GM12865 (cell line): ENCODE results near the gene C9orf57.

ENCODE experiments used
- DNase-seq: peaks from one replicate; pipeline ENCODE4 v3.0.0; 2010; ENCODE audit warnings: low read depth
- H3K4me3 ChIP-seq: 2 replicates; pipeline ENCODE4 v1.5.1; 2011; ENCODE audit warnings: mild to moderate bottlenecking, low read depth, low read length, control low read depth
- TF ChIP-seq, protein P1 (sequence below): IDR thresholded peaks from 2 replicates; pipeline ENCODE4 v1.5.1; 2011; ENCODE audit warnings: low read length, control low read depth, low read depth, inconsistent platforms; ENCODE audit not compliant: insufficient read depth; ENCODE audit errors: missing control alignments

Gene C9orf57

DNA sequence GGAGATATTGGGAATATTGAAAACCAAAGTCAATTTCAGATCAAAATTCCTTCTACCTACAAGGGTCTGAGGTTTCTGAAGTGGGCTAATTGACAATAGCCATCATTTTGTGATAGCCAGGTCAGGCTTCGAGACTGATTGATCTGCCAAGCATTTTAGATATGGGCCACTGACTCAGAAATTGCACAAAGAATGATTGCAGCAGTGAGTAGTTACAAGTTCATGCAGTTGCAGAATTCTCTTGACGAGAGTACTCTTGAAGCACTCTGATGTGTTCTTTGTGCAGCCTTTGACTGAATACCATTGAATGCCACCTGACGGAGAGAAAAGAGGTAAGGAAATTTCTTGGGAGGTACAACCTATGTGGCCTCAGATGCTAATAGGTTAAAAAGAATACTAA, 8.3 kb downstream of the C9orf57 start:
- TF ChIP-seq, protein P1, sequence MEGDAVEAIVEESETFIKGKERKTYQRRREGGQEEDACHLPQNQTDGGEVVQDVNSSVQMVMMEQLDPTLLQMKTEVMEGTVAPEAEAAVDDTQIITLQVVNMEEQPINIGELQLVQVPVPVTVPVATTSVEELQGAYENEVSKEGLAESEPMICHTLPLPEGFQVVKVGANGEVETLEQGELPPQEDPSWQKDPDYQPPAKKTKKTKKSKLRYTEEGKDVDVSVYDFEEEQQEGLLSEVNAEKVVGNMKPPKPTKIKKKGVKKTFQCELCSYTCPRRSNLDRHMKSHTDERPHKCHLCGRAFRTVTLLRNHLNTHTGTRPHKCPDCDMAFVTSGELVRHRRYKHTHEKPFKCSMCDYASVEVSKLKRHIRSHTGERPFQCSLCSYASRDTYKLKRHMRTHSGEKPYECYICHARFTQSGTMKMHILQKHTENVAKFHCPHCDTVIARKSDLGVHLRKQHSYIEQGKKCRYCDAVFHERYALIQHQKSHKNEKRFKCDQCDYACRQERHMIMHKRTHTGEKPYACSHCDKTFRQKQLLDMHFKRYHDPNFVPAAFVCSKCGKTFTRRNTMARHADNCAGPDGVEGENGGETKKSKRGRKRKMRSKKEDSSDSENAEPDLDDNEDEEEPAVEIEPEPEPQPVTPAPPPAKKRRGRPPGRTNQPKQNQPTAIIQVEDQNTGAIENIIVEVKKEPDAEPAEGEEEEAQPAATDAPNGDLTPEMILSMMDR: no peak
- DNase-seq: no peak
- no peak overlapping the region for H3K4me3 ChIP-seq

DNA sequence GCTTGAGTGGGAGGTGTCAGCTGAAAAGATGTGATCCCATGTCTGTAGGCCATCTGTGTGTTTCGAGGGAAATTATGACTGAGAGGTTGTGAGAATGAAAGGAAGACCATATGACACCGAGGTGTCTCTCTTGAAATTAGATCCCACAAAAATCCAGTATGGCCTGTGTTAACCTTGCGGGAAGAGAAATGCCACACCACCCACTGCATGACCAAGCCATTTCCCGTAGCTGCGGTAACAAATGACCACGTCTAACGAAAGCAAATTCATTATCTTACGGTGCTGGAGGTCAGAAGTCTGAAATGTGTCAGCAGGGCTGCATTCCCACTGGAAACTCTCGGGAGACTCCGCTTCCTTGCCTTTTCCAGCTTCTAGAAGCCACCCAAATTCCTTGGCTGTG, 11.6 kb downstream of the C9orf57 start:
- TF ChIP-seq, protein P1: no peak
- no peak for DNase-seq

GRCh38 chr9:72046630-72047456, 13.6 kb downstream of the C9orf57 start:
- H3K4me3 ChIP-seq: no peak overlapping the region
- DNase-seq: no peak
- TF ChIP-seq, protein P1: no peak

More for the DNA sequence above, 11.6 kb downstream of the C9orf57 start:
- no peak overlapping the region for H3K4me3 ChIP-seq

- TF ChIP-seq, protein P1: no peak
- no peak overlapping the region for H3K4me3 ChIP-seq
- DNase-seq: no peak
Measured at GRCh38 chr9:72044095-72044494, 16.3 kb downstream of the C9orf57 start.

DNA sequence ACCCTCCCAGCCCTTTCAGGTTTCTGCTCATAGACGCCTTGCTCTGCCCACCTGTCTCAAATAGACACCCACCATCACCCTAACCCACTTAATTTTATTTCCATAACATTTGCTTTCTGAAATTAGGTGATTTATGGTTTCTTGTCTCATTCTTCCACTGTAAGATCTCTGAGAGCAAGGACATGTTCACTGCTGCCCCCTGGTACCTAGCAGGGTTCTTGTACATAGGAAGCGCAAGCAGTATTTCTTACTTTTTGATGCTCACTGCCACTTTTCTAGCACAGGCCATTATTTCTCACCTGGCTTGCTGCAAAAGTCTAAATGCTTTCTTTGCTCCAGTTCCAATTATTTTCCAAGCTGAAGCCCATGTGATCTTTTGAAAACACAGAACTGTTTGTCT, 16.8 kb downstream of the C9orf57 start:
- no peak for DNase-seq
- TF ChIP-seq, protein P1: no peak
- H3K4me3 ChIP-seq: no peak overlapping the region

DNA sequence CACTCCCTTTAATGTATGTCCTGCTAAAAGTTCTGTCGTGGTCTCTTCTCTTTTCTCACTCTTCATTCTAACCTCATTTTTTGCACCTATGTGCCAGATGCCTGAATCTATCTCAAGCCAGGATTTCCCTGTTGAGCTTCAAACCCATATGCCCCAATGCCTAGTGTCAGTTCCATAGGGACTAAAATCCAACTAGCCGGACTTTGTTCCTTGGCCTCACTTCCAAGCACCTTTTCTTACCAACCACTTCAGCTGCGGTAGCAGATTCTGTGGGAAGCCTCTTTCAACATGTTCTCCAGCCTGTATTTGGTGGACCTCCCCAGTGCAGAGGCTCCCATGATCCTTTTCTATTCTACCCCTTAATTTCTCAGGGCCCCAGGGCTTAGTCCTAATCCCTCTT, 17.5 kb downstream of the C9orf57 start:
- TF ChIP-seq, protein P1: no peak
- H3K4me3 ChIP-seq: no peak overlapping the region
- DNase-seq: no peak

DNA sequence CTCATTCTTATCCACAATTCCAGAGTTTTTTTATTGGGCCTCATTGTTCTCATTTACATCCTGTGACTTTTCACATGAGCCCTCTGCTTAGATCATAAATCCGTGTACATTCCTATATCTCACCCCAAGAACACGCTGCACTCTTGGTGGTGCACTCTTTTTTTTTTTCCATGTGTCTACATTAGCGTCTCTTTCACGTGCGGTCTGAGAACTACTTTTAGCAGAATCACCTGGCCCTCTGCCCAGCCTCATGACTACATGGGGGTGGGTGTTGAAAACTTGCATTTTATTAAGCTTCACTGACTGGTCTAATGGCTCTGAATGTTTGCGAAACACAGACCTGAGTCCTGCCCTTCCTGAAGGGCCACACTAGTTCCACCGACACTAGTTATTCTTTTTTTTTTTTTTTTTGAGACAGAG, 18.6 kb downstream of the C9orf57 start:
- H3K4me3 ChIP-seq: no peak overlapping the region
- TF ChIP-seq, protein P1: no peak
- DNase-seq: no peak
